MM.1S (cell line): ENCODE results near the gene CENPX.

ENCODE experiments used
- CTCF ChIP-seq: fragments of 300-600 bp; sonication (generic); IDR thresholded peaks from 2 replicates; pipeline ENCODE4 v1.5.1; 2016; ENCODE audit warnings: antibody characterized with exemption, low read length, mixed read lengths
- EZH2 ChIP-seq: fragments of 300-600 bp; sonication (generic); optimal IDR thresholded peaks from 2 replicates; pipeline ENCODE3; 2017; ENCODE audit warnings: low read depth, mild to moderate bottlenecking, antibody characterized with exemption, low read length, mixed read lengths
- EZH2phosphoT487 ChIP-seq: fragments of 300-600 bp; sonication (generic); IDR thresholded peaks from 2 replicates; pipeline ENCODE4 v1.6.1; 2018; ENCODE audit warnings: antibody characterized with exemption, low read length

DNA sequence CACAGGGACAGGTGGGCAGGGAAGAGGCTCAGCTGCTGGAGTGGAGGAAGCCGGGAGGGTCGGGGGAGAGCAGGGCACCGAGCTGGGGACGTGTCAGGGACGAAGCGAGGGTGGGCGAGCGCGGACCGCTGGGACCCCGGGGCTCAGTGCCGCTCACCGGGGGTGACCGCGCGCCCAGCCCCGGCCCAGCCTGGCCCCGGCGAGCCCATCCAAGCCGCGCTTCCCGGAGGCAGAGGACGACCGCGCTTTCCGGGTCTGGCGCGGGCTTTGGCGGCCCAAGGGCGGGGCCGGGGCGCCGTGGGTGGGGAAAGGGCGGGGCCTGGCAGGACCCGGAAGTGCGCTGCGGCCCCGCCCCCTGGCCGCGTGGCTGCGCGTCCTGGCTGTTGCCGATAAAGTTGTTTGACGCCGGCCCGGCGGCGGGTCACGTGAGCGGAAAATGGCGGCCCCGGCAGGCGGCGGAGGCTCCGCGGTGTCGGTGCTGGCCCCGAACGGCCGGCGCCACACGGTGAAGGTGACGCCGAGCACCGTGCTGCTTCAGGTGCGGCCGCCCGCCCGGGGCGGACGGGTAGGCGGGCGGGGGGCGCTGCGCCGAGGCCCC, 45.4 kb downstream of the CENPX start, which contains the start of gene ASPSCR1:
- TF ChIP-seq CTCF (no peak), EZH2phosphoT487 (no peak), EZH2 (no peak)
